Keratinocyte (primary cell): ENCODE measurements around the gene RPRD1B. TPM values are rescaled to one million over a fixed set of nuclear protein-coding genes. Genes with fewer than 3 reads are reported as not detected.

ENCODE experiments used
- DNase-seq: peaks from one replicate; pipeline ENCODE4 v3.0.0-alpha.2; 2011; ENCODE audit warnings: low read depth, missing footprints, low spot score
- FAIRE-seq: peaks from 2 replicates; lab custom pipeline; 2011; peaks lifted over from hg19 to GRCh38; lab: Jason Lieb, UNC
- H2AFZ ChIP-seq: 2 replicates; pipeline ENCODE4 v1.6.0; 2012; ENCODE audit warnings: low read length, control low read depth, inconsistent platforms; ENCODE audit not compliant: control insufficient read depth
- H3K27ac ChIP-seq: 2 replicates; pipeline ENCODE4 v1.5.1; 2011; ENCODE audit warnings: low read length; ENCODE audit not compliant: control insufficient read depth, insufficient read depth
- H3K27me3 ChIP-seq: 3 replicates; pipeline ENCODE4 v1.6.0; 2011; ENCODE audit warnings: low read length; ENCODE audit not compliant: control insufficient read depth, insufficient read depth; ENCODE audit errors: extremely low read depth
- H3K36me3 ChIP-seq, 2 experiments: 2 replicates in 1 of 2; 3 replicates in 1 of 2; pipeline ENCODE4 v1.5.1; 2011; ENCODE audit warnings: low read length in 2 of 2, mild to moderate bottlenecking in 1 of 2; ENCODE audit not compliant: control insufficient read depth in 2 of 2, insufficient read depth in 2 of 2; ENCODE audit errors: extremely low read depth in 1 of 2
- H3K4me1 ChIP-seq: 3 replicates; pipeline ENCODE4 v1.5.1; 2011; ENCODE audit warnings: low read length; ENCODE audit not compliant: control insufficient read depth, insufficient read depth; ENCODE audit errors: extremely low read depth
- H3K4me2 ChIP-seq: 3 replicates; pipeline ENCODE4 v1.6.0; 2011; ENCODE audit warnings: low read depth, low read length; ENCODE audit not compliant: control insufficient read depth, insufficient read depth; ENCODE audit errors: extremely low read depth
- H3K4me3 ChIP-seq, 3 experiments: fragments of 200-600 bp in 1 of 3; sonication (generic) in 1 of 3; 2 replicates in 2 of 3; 3 replicates in 1 of 3; pipeline ENCODE4 v1.5.1; 2011 to 2016; ENCODE audit warnings: low read length in 3 of 3, mild to moderate bottlenecking in 3 of 3, control low read depth in 2 of 3, inconsistent platforms in 1 of 3, low read depth in 1 of 3, mixed read lengths in 1 of 3, mixed run types in 1 of 3, moderate library complexity in 1 of 3; ENCODE audit not compliant: control insufficient read depth in 2 of 3, insufficient read depth in 2 of 3; ENCODE audit errors: extremely low read depth in 1 of 3
- H3K79me2 ChIP-seq: 2 replicates; pipeline ENCODE4 v1.6.0; 2012; ENCODE audit warnings: low read length; ENCODE audit not compliant: control insufficient read depth, insufficient read depth
- H3K9ac ChIP-seq: 3 replicates; pipeline ENCODE4 v1.6.0; 2011; ENCODE audit warnings: low read length; ENCODE audit not compliant: control insufficient read depth, insufficient read depth; ENCODE audit errors: extremely low read depth
- H3K9me1 ChIP-seq: 3 replicates; pipeline ENCODE4 v1.6.0; 2011; ENCODE audit warnings: low read length; ENCODE audit not compliant: control insufficient read depth, insufficient read depth; ENCODE audit errors: extremely low read depth
- H3K9me3 ChIP-seq: 2 replicates; pipeline ENCODE4 v1.5.1; 2012; ENCODE audit warnings: low read depth, low read length; ENCODE audit not compliant: control insufficient read depth
- H4K20me1 ChIP-seq: 3 replicates; pipeline ENCODE4 v1.6.0; 2011; ENCODE audit warnings: low read length; ENCODE audit not compliant: control insufficient read depth, insufficient read depth; ENCODE audit errors: extremely low read depth
- CTCF ChIP-seq, 3 experiments: IDR thresholded peaks in 1 of 3; conservative IDR thresholded peaks in 1 of 3; optimal IDR thresholded peaks in 1 of 3; 2 replicates in 2 of 3; 3 replicates in 1 of 3; pipeline versions ENCODE3 to v1.5.1; 2011; ENCODE audit warnings: low read length in 3 of 3, mild to moderate bottlenecking in 3 of 3, moderate library complexity in 2 of 3, control low read depth in 1 of 3, inconsistent platforms in 1 of 3; ENCODE audit not compliant: insufficient read depth in 2 of 3; ENCODE audit errors: extremely low read depth in 1 of 3
- EZH2 ChIP-seq: IDR thresholded peaks from one replicate; pipeline ENCODE4 v1.6.1; 2012; ENCODE audit warnings: inconsistent platforms, mild to moderate bottlenecking, low read length, moderate library complexity
- dilution Hi-C: fragments of 300-500 bp; cut with MboI; formaldehyde crosslinking; loops from one replicate; pipeline ENCODE4 v1.7.0; 2020; ENCODE audit warnings: low sequenced_read_pairs; ENCODE audit not compliant: extremely low pct_ligation_motif_present
- polyA plus RNA-seq, 5 experiments: library from polyadenylated mRNA; depleted of rRNA in 3 of 5; stranded (reverse) in 3 of 5; stranded (forward) in 1 of 5; unstranded in 1 of 5; fragments of >200 nt; gene quantifications; 1 replicate in 1 of 5; 2 replicates in 3 of 5; 3 replicates in 1 of 5; pipeline versions ENCODE4 v1.2.1 to v1.2.3, GENCODE V29; 2011 to 2012; ENCODE audit warnings: missing spikeins in 2 of 5, low read depth in 1 of 5, low replicate concordance in 1 of 5

The RPRD1B gene
- polyA plus RNA-seq, 1 donor (not counting 4 experiments of a cell fraction or from before 2014, with no cell fraction given) = 19.9 TPM

- Histone ChIP-seq H3K27ac (no peak overlapping the region), H3K27me3 (no peaks in the 10 kb centered on the region), H3K4me3 (no peak overlapping the region), H3K9me3 (peaks cover 2% of the 10 kb centered on the region), H4K20me1 (no peaks in the 10 kb centered on the region), H3K79me2 (peaks cover 23% of the 10 kb centered on the region), H3K36me3 (peaks cover 4 to 13% of the 10 kb centered on the region in 2 experiments), H3K9me1 (no peaks in the 10 kb centered on the region), H3K9ac (no peak overlapping the region), H3K4me1 (no peaks in the 10 kb centered on the region), H3K4me2 (no peak overlapping the region), H2AFZ (no peak overlapping the region)
- no peak for TF ChIP-seq CTCF (optimal IDR thresholded peaks at IDR 0.05 in 1 of 3, IDR thresholded peaks at IDR 0.05 in 1 of 3, conservative IDR thresholded peaks at IDR 0.05 in 1 of 3; ENCODE audit: extremely low read depth in 1 of 3, insufficient read depth in 2 of 3, low read length in 3 of 3)
- no peak for TF ChIP-seq EZH2
- dilution Hi-C loops = no loop called here
- no peak for DNase-seq
- FAIRE-seq = no peak
Observed at GRCh38 chr20:38017959-38018358, 15.6 kb upstream of the RPRD1B start.

GRCh38 chr20:38018385-38018784 lies 15.2 kb upstream of the RPRD1B start:
- no peak overlapping the region for H3K27ac ChIP-seq
- H3K9ac ChIP-seq = no peak overlapping the region
- no peaks in the 10 kb centered on the region for H3K4me1 ChIP-seq
- DNase-seq (no peak), FAIRE-seq (no peak)
- no peak overlapping the region for H3K4me2 ChIP-seq
- dilution Hi-C loops = no loop called here
- H3K9me1 ChIP-seq = no peaks in the 10 kb centered on the region
- H3K27me3 ChIP-seq = no peaks in the 10 kb centered on the region
- H4K20me1 ChIP-seq = no peaks in the 10 kb centered on the region
- H2AFZ ChIP-seq = no peak overlapping the region
- peaks cover 2% of the 10 kb centered on the region for H3K9me3 ChIP-seq
- TF ChIP-seq EZH2 = no peak
- no peak for TF ChIP-seq CTCF (optimal IDR thresholded peaks at IDR 0.05 in 1 of 3, IDR thresholded peaks at IDR 0.05 in 1 of 3, conservative IDR thresholded peaks at IDR 0.05 in 1 of 3; ENCODE audit: extremely low read depth in 1 of 3, insufficient read depth in 2 of 3, low read length in 3 of 3)
- H3K36me3 ChIP-seq = peaks cover 4 to 13% of the 10 kb centered on the region in 2 experiments
- H3K4me3 ChIP-seq = no peak overlapping the region
- H3K79me2 ChIP-seq = peaks cover 23% of the 10 kb centered on the region
